ENCODE results near the gene LLPH. TPM values are rescaled to one million over a fixed set of nuclear protein-coding genes. Genes with fewer than 3 reads are reported as not detected.

Gene LLPH
- total and polyA plus RNA-seq, 2 of the 13 experiments (the other 11 are each of a cell fraction or from before 2014, with no cell fraction given), result 4.2 to 25.6 TPM

DNA sequence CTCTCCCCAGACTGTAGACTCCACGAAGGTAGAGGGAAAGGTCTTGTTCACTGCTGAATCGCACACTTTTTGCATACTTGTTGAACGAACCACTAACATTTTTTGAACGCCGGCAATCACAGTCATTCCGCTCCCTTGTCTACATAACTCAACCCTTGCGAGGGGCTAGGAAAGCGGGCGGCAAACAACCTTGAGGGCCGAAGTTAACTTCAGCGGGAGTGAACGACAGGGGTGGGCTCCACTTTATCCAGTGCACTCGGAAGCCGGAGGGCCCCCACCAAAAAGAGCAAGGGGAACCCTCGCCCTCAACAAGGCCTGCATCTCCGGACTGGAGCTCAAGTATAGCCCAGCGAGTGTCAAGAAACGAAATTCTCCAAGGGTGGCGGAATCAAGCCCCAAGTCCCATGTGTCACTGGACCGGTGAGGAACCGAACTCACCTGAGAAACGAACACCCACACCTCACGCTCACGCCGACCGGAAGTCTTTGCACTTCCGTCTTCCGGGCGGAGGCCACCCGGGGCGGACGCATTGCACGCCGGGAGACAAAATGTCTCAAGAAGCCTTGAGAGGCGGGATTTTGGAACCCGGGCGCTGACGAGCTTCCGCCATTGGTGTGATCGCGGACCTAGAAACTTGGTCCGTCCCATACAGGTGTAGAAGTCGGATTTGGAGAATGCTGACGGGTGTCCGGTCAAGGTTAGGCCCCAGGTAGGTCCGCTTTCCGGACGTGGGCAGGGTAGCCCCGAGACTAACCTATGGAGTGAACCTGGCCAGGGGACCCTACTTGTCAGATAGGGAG lies at the start of gene LLPH (continued):
- TF ChIP-seq SMAD3 (CRISPR knock-in tag; IDR thresholded peaks at IDR 0.05) (no peak), ZSCAN30 (CRISPR knock-in tag; IDR thresholded peaks at IDR 0.05) (no peak), ZSCAN31 (CRISPR knock-in tag; IDR thresholded peaks at IDR 0.05; ENCODE audit: low read depth) (peak; percentile 62), SYNCRIP (IDR thresholded peaks at IDR 0.05; ENCODE audit: insufficient read depth, low read depth, low read length) (no peak), ZNF850 (CRISPR knock-in tag; conservative IDR thresholded peaks at IDR 0.05) (no peak), TMF1 (CRISPR knock-in tag; IDR thresholded peaks at IDR 0.05; ENCODE audit: low read depth) (no peak), SKI (IDR thresholded peaks at IDR 0.05; ENCODE audit: partially characterized antibody) (no peak), ZKSCAN8 (CRISPR knock-in tag; IDR thresholded peaks at IDR 0.05; ENCODE audit: borderline replicate concordance) (no peak)
- TF ChIP-seq, protein P1, sequence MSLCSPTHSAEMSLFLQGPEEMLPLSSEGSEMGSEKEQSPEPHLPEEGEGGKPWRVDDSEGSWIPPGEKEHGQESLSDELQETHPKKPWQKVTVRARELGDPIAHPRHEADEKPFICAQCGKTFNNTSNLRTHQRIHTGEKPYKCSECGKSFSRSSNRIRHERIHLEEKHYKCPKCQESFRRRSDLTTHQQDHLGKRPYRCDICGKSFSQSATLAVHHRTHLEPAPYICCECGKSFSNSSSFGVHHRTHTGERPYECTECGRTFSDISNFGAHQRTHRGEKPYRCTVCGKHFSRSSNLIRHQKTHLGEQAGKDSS (CRISPR knock-in tag; IDR thresholded peaks at IDR 0.05; ENCODE audit: borderline replicate concordance, low read depth), result no peak
- TF ChIP-seq, protein P2, sequence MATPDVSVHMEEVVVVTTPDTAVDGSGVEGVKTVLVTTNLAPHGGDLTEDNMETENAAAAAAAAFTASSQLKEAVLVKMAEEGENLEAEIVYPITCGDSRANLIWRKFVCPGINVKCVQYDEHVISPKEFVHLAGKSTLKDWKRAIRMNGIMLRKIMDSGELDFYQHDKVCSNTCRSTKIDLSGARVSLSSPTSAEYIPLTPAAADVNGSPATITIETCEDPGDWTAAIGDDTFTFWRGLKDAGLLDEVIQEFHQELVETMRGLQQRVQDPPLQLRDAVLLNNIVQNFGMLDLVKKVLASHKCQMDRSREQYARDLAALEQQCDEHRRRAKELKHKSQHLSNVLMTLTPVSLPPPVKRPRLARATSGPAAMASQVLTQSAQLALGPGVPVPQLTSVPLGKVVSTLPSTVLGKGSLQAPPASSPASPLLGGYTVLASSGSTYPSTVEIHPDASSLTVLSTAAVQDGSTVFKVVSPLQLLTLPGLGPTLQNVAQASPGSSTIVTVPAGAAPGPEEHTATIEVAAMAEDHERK (CRISPR knock-in tag; IDR thresholded peaks at IDR 0.05; ENCODE audit: low read depth), result 0 out of 2 replicates have a peak, but pooled peaks have one; percentile 36
- TF ChIP-seq, protein P3, sequence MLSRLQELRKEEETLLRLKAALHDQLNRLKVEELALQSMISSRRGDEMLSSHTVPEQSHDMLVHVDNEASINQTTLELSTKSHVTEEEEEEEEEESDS (CRISPR knock-in tag; IDR thresholded peaks at IDR 0.05; ENCODE audit: borderline replicate concordance), result no peak
- TF ChIP-seq, protein P4, sequence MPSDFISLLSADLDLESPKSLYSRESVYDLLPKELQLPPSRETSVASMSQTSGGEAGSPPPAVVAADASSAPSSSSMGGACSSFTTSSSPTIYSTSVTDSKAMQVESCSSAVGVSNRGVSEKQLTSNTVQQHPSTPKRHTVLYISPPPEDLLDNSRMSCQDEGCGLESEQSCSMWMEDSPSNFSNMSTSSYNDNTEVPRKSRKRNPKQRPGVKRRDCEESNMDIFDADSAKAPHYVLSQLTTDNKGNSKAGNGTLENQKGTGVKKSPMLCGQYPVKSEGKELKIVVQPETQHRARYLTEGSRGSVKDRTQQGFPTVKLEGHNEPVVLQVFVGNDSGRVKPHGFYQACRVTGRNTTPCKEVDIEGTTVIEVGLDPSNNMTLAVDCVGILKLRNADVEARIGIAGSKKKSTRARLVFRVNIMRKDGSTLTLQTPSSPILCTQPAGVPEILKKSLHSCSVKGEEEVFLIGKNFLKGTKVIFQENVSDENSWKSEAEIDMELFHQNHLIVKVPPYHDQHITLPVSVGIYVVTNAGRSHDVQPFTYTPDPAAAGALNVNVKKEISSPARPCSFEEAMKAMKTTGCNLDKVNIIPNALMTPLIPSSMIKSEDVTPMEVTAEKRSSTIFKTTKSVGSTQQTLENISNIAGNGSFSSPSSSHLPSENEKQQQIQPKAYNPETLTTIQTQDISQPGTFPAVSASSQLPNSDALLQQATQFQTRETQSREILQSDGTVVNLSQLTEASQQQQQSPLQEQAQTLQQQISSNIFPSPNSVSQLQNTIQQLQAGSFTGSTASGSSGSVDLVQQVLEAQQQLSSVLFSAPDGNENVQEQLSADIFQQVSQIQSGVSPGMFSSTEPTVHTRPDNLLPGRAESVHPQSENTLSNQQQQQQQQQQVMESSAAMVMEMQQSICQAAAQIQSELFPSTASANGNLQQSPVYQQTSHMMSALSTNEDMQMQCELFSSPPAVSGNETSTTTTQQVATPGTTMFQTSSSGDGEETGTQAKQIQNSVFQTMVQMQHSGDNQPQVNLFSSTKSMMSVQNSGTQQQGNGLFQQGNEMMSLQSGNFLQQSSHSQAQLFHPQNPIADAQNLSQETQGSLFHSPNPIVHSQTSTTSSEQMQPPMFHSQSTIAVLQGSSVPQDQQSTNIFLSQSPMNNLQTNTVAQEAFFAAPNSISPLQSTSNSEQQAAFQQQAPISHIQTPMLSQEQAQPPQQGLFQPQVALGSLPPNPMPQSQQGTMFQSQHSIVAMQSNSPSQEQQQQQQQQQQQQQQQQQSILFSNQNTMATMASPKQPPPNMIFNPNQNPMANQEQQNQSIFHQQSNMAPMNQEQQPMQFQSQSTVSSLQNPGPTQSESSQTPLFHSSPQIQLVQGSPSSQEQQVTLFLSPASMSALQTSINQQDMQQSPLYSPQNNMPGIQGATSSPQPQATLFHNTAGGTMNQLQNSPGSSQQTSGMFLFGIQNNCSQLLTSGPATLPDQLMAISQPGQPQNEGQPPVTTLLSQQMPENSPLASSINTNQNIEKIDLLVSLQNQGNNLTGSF (CRISPR knock-in tag; IDR thresholded peaks at IDR 0.05), result no peak
- TF ChIP-seq, protein P5, sequence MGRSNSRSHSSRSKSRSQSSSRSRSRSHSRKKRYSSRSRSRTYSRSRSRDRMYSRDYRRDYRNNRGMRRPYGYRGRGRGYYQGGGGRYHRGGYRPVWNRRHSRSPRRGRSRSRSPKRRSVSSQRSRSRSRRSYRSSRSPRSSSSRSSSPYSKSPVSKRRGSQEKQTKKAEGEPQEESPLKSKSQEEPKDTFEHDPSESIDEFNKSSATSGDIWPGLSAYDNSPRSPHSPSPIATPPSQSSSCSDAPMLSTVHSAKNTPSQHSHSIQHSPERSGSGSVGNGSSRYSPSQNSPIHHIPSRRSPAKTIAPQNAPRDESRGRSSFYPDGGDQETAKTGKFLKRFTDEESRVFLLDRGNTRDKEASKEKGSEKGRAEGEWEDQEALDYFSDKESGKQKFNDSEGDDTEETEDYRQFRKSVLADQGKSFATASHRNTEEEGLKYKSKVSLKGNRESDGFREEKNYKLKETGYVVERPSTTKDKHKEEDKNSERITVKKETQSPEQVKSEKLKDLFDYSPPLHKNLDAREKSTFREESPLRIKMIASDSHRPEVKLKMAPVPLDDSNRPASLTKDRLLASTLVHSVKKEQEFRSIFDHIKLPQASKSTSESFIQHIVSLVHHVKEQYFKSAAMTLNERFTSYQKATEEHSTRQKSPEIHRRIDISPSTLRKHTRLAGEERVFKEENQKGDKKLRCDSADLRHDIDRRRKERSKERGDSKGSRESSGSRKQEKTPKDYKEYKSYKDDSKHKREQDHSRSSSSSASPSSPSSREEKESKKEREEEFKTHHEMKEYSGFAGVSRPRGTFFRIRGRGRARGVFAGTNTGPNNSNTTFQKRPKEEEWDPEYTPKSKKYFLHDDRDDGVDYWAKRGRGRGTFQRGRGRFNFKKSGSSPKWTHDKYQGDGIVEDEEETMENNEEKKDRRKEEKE (IDR thresholded peaks at IDR 0.05), result no peak
- TF ChIP-seq, protein P6, sequence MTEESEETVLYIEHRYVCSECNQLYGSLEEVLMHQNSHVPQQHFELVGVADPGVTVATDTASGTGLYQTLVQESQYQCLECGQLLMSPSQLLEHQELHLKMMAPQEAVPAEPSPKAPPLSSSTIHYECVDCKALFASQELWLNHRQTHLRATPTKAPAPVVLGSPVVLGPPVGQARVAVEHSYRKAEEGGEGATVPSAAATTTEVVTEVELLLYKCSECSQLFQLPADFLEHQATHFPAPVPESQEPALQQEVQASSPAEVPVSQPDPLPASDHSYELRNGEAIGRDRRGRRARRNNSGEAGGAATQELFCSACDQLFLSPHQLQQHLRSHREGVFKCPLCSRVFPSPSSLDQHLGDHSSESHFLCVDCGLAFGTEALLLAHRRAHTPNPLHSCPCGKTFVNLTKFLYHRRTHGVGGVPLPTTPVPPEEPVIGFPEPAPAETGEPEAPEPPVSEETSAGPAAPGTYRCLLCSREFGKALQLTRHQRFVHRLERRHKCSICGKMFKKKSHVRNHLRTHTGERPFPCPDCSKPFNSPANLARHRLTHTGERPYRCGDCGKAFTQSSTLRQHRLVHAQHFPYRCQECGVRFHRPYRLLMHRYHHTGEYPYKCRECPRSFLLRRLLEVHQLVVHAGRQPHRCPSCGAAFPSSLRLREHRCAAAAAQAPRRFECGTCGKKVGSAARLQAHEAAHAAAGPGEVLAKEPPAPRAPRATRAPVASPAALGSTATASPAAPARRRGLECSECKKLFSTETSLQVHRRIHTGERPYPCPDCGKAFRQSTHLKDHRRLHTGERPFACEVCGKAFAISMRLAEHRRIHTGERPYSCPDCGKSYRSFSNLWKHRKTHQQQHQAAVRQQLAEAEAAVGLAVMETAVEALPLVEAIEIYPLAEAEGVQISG (CRISPR knock-in tag; IDR thresholded peaks at IDR 0.05), result peak; percentile 92
